CD4-positive, alpha-beta memory T cell (primary cell): Measurements from ENCODE around the gene KCNH5. TPM values are rescaled to one million over a fixed set of nuclear protein-coding genes. Genes with fewer than 3 reads are reported as not detected.

ENCODE experiments used
- CTCF ChIA-PET: fragments of 350-600 bp; sonication (Branson Sonifier 250); formaldehyde crosslinking; loops from one replicate; lab custom pipeline; 2021; ENCODE audit warnings: inconsistent platforms; ENCODE audit not compliant: partially characterized antibody; lab: Charles Lee
- POLR2A ChIA-PET: fragments of 350-600 bp; sonication (Branson Sonifier 250); formaldehyde crosslinking; loops from one replicate; lab custom pipeline; 2021; ENCODE audit not compliant: partially characterized antibody; lab: Charles Lee
- DNase-seq, 5 donors: peaks; one replicate each; pipeline versions ENCODE4 v3.0.0 to v3.0.0-alpha.2; 2020 to 2022; ENCODE audit warnings: mixed read lengths in 1 of 5
- H3K27ac ChIP-seq: one replicate; pipeline ENCODE4 v1.7.0; 2013; ENCODE audit warnings: low read depth, low read length
- H3K27me3 ChIP-seq: 2 replicates; pipeline ENCODE4 v1.7.0; 2013; ENCODE audit warnings: mild to moderate bottlenecking, low read length, moderate library complexity; ENCODE audit not compliant: insufficient read depth
- H3K36me3 ChIP-seq: 2 replicates; pipeline ENCODE4 v1.7.0; 2013; ENCODE audit warnings: mild to moderate bottlenecking, low read length, moderate library complexity; ENCODE audit not compliant: insufficient read depth
- H3K4me1 ChIP-seq: 2 replicates; pipeline ENCODE4 v1.7.0; 2013; ENCODE audit warnings: mild to moderate bottlenecking, low read length, moderate library complexity; ENCODE audit not compliant: insufficient read depth
- H3K4me3 ChIP-seq, 2 donors: one replicate each; pipeline ENCODE4 v1.7.0; 2013; ENCODE audit warnings: low read length in 2 of 2, mild to moderate bottlenecking in 1 of 2
- H3K9me3 ChIP-seq, 2 donors: one replicate each; pipeline ENCODE4 v1.7.0; 2013; ENCODE audit warnings: low read length in 2 of 2, control low read depth in 1 of 2; ENCODE audit not compliant: control insufficient read depth in 1 of 2
- H3K27ac Mint-ChIP-seq, 7 donors: one replicate each; pipeline ENCODE4 v1.8.0; 2020 to 2021; ENCODE audit warnings: mixed read lengths in 7 of 7, mild to moderate bottlenecking in 6 of 7, inconsistent platforms in 3 of 7, moderate library complexity in 3 of 7
- H3K27me3 Mint-ChIP-seq, 2 donors: one replicate each; pipeline ENCODE4 v1.8.0; 2020 to 2021; ENCODE audit warnings: mixed read lengths in 2 of 2
- H3K36me3 Mint-ChIP-seq, 2 donors: one replicate each; pipeline ENCODE4 v1.8.0; 2020 to 2021; ENCODE audit warnings: mixed read lengths in 2 of 2, inconsistent platforms in 1 of 2, mild to moderate bottlenecking in 1 of 2
- H3K4me1 Mint-ChIP-seq, 4 donors: one replicate each; pipeline ENCODE4 v1.8.0; 2020 to 2021; ENCODE audit warnings: mixed read lengths in 4 of 4, mild to moderate bottlenecking in 1 of 4
- H3K4me3 Mint-ChIP-seq, 8 donors: one replicate each; pipeline ENCODE4 v1.8.0; 2020 to 2021; ENCODE audit warnings: mixed read lengths in 8 of 8, mild to moderate bottlenecking in 7 of 8, moderate library complexity in 6 of 8, inconsistent platforms in 3 of 8
- H3K9me3 Mint-ChIP-seq, 8 donors: one replicate each; pipeline ENCODE4 v1.8.0; 2020 to 2021; ENCODE audit warnings: mixed read lengths in 8 of 8, mild to moderate bottlenecking in 5 of 8, inconsistent platforms in 3 of 8, moderate library complexity in 1 of 8
- intact Hi-C: fragments of 100-400 bp; cut with micrococcal nuclease; formaldehyde crosslinking; loops from one replicate; pipeline ENCODE4 v1.15.1; 2023
- polyA plus RNA-seq, 2 donors: library from polyadenylated mRNA; unstranded; fragments of 300-500 nt; fragmentation: Illumina TruSeq; gene quantifications; one replicate each; pipeline ENCODE4 v1.2.3, GENCODE V29; 2021
- total RNA-seq, 2 experiments: library from RNA; stranded (reverse); gene quantifications; one replicate each; pipeline ENCODE4 v1.2.3, GENCODE V29; 2021

Gene KCNH5
- total and polyA plus RNA-seq, 4 experiments from 2014 or later, result not detected

DNA sequence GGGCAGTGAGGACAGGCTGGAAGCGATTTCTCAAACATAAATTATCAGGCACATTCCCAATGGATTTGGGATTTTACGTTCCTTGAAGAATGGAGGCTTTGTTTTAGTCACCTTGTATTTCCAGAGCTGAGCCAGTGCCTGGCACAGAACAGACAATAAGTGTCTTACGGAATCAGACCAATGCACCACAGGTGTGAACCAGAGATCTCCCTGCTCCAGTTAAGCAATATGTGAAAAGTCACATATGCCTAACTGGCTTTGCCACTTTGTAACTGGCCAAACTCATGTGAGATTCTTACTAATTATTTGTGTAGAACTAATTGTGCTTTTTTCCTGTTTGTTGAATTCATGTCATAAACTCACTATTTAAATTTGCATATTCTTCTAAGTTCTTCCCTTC, 130.4 kb downstream of the KCNH5 start:
- Histone ChIP-seq H3K4me1 (no peaks in the 10 kb centered on the region), H3K27ac (no peak overlapping the region), H3K9me3 (no peaks in the 10 kb centered on the region), H3K27me3 (no peaks in the 10 kb centered on the region), H3K36me3 (no peaks in the 10 kb centered on the region), H3K4me3 (no peak overlapping the region)
- H3K4me1 Mint-ChIP-seq, result no peaks in the 10 kb centered on the region
- DNase-seq, result no peak
- peaks cover 0 to under 1% of the 10 kb centered on the region in 2 donors for H3K27me3 Mint-ChIP-seq
- intact Hi-C loops, result no loop called here
- H3K27ac Mint-ChIP-seq, result no peak overlapping the region
- POLR2A ChIA-PET, result no interaction called here
- no peak overlapping the region for H3K4me3 Mint-ChIP-seq
- CTCF ChIA-PET, result no interaction called here
- no peaks in the 10 kb centered on the region for H3K36me3 Mint-ChIP-seq
- no peaks in the 10 kb centered on the region for H3K9me3 Mint-ChIP-seq

DNA sequence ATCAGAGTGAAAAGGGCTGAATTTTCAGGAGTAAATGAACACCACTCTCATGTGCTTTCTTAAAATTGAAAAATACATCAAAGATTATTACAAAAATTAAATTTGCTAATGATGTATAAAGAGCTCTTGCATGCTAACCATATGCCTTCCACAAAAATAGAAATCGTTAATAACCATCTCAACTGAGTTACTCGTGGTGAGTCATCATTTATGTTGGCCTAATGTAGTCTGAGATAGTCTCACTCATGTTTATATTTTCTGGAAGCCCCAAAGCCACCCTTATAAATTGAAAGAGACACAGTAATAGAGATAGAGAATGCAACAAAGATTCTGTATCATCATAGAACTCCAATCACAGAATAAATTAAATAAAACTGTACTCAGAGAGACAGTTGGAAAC, 131.2 kb downstream of the KCNH5 start:
- H3K4me3 Mint-ChIP-seq, result no peak overlapping the region
- no peak overlapping the region for H3K27ac ChIP-seq
- peaks cover 0 to 5% (median 1%) of the 10 kb centered on the region in 8 donors for H3K9me3 Mint-ChIP-seq
- no peaks in the 10 kb centered on the region for H3K27me3 ChIP-seq
- intact Hi-C loops, result no loop called here
- no peaks in the 10 kb centered on the region for H3K36me3 Mint-ChIP-seq
- POLR2A ChIA-PET, result no interaction called here
- H3K4me3 ChIP-seq, result no peak overlapping the region
- H3K27me3 Mint-ChIP-seq, result no peaks in the 10 kb centered on the region
- no peaks in the 10 kb centered on the region for H3K36me3 ChIP-seq
- H3K27ac Mint-ChIP-seq, result no peak overlapping the region
- no peak for DNase-seq
- H3K4me1 Mint-ChIP-seq, result no peaks in the 10 kb centered on the region
- H3K9me3 ChIP-seq, result no peaks in the 10 kb centered on the region
- H3K4me1 ChIP-seq, result no peaks in the 10 kb centered on the region
- CTCF ChIA-PET, result no interaction called here

DNA sequence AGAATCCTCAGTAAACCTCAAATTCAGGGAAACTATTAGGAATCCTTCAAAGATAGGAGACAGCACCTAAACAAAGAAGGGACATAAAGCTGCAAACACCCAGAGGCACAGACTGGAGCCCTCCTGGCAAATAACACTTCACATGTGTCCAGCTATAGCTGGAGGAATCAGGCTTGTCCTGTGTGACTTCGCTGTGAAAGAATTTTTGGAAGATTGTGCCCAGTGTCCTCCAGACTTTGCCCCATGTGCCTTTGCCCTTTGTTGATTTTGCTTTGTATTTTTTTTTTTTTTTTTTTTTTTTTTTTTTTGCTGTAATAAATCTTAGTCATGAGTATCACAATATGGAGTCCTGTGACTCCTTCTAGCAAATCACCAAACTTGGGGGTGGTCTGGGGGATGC, 136.8 kb downstream of the KCNH5 start:
- Histone ChIP-seq H3K4me3 (no peak overlapping the region), H3K36me3 (no peaks in the 10 kb centered on the region), H3K9me3 (no peaks in the 10 kb centered on the region), H3K4me1 (no peaks in the 10 kb centered on the region), H3K27ac (no peak overlapping the region), H3K27me3 (no peaks in the 10 kb centered on the region)
- H3K36me3 Mint-ChIP-seq, result no peaks in the 10 kb centered on the region
- H3K4me3 Mint-ChIP-seq, result no peak overlapping the region
- intact Hi-C loops, result no loop called here
- H3K9me3 Mint-ChIP-seq, result peaks cover 0 to 8% (median 3%) of the 10 kb centered on the region in 8 donors
- ChIA-PET POLR2A (no interaction called here), CTCF (no interaction called here)
- H3K4me1 Mint-ChIP-seq, result no peaks in the 10 kb centered on the region
- no peaks in the 10 kb centered on the region for H3K27me3 Mint-ChIP-seq
- H3K27ac Mint-ChIP-seq, result no peak overlapping the region
- DNase-seq, result no peak

DNA sequence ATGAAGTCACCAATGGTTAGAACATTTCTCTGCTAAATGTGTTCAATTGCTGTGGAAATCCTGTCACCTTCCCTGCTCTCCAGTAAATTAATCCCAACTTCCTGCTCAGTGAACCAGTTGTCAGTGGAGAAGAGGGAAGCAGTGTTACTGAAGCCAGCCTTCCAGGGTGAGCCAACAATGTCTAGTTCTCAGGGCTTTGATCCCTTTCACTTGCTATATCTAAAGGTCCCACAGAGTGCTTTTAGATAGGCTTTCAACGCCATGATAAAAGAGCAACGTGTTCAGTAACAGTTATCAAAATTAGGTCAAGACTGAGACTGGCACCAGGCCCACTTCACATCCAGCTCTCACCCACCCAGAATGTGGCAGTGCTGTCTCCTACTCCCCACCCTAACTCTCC, 139.7 kb downstream of the KCNH5 start:
- Histone ChIP-seq H3K4me3 (no peak overlapping the region), H3K27ac (no peak overlapping the region), H3K27me3 (no peaks in the 10 kb centered on the region), H3K4me1 (no peaks in the 10 kb centered on the region), H3K36me3 (no peaks in the 10 kb centered on the region), H3K9me3 (no peaks in the 10 kb centered on the region)
- Mint-ChIP-seq H3K4me3 (no peak overlapping the region), H3K4me1 (no peaks in the 10 kb centered on the region), H3K9me3 (peaks cover under 1 to 8% (median 6%) of the 10 kb centered on the region in 8 donors), H3K27me3 (no peaks in the 10 kb centered on the region), H3K36me3 (no peaks in the 10 kb centered on the region), H3K27ac (no peak overlapping the region)
- ChIA-PET POLR2A (no interaction called here), CTCF (no interaction called here)
- intact Hi-C loops, result no loop called here
- no peak for DNase-seq

DNA sequence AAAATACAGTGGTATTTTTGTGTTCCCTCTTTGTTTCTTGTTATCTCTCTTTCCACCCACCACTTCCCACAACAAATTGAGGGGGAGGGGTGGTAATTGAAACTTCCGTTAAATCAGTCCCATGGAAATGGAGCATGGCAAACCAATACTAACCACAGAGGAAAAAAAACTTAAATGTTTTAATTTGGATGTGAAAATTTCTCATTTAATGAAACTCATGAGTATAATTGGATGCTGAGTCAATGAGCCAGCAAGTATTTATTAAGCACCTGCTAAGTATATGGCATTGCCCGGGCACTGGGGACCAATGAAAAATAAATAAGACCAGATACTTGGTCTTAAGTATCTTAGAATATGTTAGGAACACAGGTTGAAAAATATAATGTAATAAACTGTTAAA, 147.5 kb downstream of the KCNH5 start:
- intact Hi-C loops, result no loop called here
- CTCF ChIA-PET, result no interaction called here
- no peaks in the 10 kb centered on the region for H3K9me3 ChIP-seq
- H3K4me1 ChIP-seq, result no peaks in the 10 kb centered on the region
- no peak for DNase-seq
- no peak overlapping the region for H3K27ac Mint-ChIP-seq
- H3K27me3 ChIP-seq, result no peaks in the 10 kb centered on the region
- H3K36me3 ChIP-seq, result no peaks in the 10 kb centered on the region
- no peaks in the 10 kb centered on the region for H3K27me3 Mint-ChIP-seq
- H3K4me3 ChIP-seq, result no peak overlapping the region
- H3K9me3 Mint-ChIP-seq, result peaks cover 0 to 7% (median 2%) of the 10 kb centered on the region in 8 donors
- H3K4me1 Mint-ChIP-seq, result no peaks in the 10 kb centered on the region
- H3K4me3 Mint-ChIP-seq, result no peak overlapping the region
- POLR2A ChIA-PET, result no interaction called here
- no peaks in the 10 kb centered on the region for H3K36me3 Mint-ChIP-seq
- no peak overlapping the region for H3K27ac ChIP-seq

DNA sequence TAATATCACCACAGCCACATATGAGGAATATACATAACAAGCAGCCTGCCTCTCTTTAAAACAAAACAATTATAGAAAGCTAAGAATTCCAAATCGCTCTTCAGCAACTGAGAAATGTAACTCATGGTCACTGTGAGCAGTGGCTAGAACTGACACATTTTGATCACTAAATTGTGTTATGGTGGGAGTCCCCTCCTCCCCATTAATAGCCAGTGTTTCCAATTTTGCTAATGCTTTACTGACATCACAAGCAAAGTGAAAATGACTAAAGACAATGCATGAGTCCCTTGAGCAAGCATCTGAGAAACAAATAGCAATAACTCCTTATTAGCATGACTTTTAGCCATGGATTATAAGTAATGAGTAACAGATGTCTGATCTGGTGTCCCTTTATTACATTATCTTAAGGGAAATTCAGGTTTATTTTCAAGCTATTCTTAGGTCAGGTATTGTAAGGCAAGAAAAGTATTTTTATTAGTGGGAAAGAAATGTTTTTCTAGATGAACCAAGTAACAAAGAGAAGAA, 148.3 kb downstream of the KCNH5 start:
- H3K27me3 ChIP-seq, result no peaks in the 10 kb centered on the region
- H3K27ac ChIP-seq, result no peak overlapping the region
- Mint-ChIP-seq H3K4me3 (no peak overlapping the region), H3K4me1 (no peaks in the 10 kb centered on the region), H3K27ac (no peak overlapping the region), H3K9me3 (peaks cover 0 to 7% (median under 1%) of the 10 kb centered on the region in 8 donors), H3K27me3 (no peaks in the 10 kb centered on the region), H3K36me3 (no peaks in the 10 kb centered on the region)
- H3K36me3 ChIP-seq, result no peaks in the 10 kb centered on the region
- no peaks in the 10 kb centered on the region for H3K9me3 ChIP-seq
- POLR2A ChIA-PET, result no interaction called here
- CTCF ChIA-PET, result no interaction called here
- no peak overlapping the region for H3K4me3 ChIP-seq
- intact Hi-C loops, result no loop called here
- DNase-seq, result no peak
- H3K4me1 ChIP-seq, result no peaks in the 10 kb centered on the region

DNA sequence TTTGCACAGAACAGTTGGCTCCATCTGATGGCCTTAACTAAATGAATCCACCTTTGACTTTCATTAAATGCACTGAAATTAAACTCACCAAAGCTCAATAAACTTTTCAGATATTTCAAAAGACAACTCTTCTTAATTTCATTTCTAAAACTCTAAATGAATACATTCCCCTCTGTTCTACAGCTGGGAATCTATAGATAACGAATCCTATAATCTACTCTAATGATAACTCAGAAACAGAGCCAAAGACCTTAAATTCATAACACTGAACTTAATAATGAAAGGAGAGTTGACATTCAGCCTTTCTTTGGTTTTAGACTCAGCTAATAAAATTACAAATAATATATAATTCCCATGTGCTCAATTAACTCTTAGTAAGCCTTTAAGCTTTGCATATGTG, 150.5 kb downstream of the KCNH5 start:
- Mint-ChIP-seq H3K27ac (no peak overlapping the region), H3K9me3 (peaks cover 0 to 10% (median 0%) of the 10 kb centered on the region in 8 donors), H3K4me3 (no peak overlapping the region), H3K27me3 (no peaks in the 10 kb centered on the region), H3K4me1 (no peaks in the 10 kb centered on the region), H3K36me3 (no peaks in the 10 kb centered on the region)
- no peak for DNase-seq
- POLR2A ChIA-PET, result no interaction called here
- Histone ChIP-seq H3K27ac (no peak overlapping the region), H3K4me1 (no peaks in the 10 kb centered on the region), H3K9me3 (no peaks in the 10 kb centered on the region), H3K36me3 (no peaks in the 10 kb centered on the region), H3K4me3 (no peak overlapping the region), H3K27me3 (no peaks in the 10 kb centered on the region)
- CTCF ChIA-PET, result no interaction called here
- intact Hi-C loops, result no loop called here

DNA sequence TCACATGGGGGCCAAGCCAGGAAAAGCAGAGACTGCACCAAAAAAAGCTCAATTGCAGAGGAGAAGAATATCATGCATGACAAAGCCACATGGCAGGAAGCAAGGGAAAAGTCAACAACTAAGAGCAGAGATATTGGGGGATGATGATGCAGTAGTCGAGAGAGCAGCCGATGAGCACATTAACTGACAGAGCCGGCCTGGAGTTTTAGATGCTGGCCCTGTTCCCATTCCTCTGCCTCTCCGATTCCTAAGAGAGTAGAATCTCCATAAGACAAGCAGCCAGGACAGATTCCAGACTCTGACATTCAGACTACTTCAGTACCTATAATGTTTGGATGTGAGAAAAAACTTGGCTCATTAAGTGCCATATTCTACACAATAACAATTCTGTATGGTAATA, 155.9 kb downstream of the KCNH5 start:
- Histone ChIP-seq H3K4me3 (no peak overlapping the region), H3K27ac (no peak overlapping the region), H3K9me3 (no peaks in the 10 kb centered on the region), H3K36me3 (no peaks in the 10 kb centered on the region), H3K27me3 (no peaks in the 10 kb centered on the region), H3K4me1 (no peaks in the 10 kb centered on the region)
- Mint-ChIP-seq H3K9me3 (peaks cover 0 to 4% (median 0%) of the 10 kb centered on the region in 8 donors), H3K27ac (no peak overlapping the region), H3K4me1 (no peaks in the 10 kb centered on the region), H3K4me3 (no peak overlapping the region), H3K27me3 (no peaks in the 10 kb centered on the region), H3K36me3 (no peaks in the 10 kb centered on the region)
- ChIA-PET CTCF (no interaction called here), POLR2A (no interaction called here)
- no peak for DNase-seq
- intact Hi-C loops, result no loop called here
